ENCODE results near the gene ABCA12.

Gene ABCA12

GRCh38 chr2:215120401-215120800, 18.0 kb downstream of the ABCA12 start:
- DNase-seq (ENCODE audit: low read depth in 2 of 3, low spot score in 2 of 3) = no peak

- DNase-seq (ENCODE audit: low read depth in 2 of 3, low spot score in 2 of 3) = no peak
Measured at GRCh38 chr2:215119847-215120246, 18.6 kb downstream of the ABCA12 start.

- no peak for DNase-seq (ENCODE audit: low read depth in 2 of 3, low spot score in 2 of 3)
Measured at GRCh38 chr2:215110918-215111317, 27.5 kb downstream of the ABCA12 start.

- no peak for DNase-seq (ENCODE audit: low read depth in 2 of 3, low spot score in 2 of 3)
Measured at GRCh38 chr2:215107216-215108056, 31.0 kb downstream of the ABCA12 start.

- DNase-seq (ENCODE audit: low read depth in 2 of 3, low spot score in 2 of 3) = no peak
Measured at GRCh38 chr2:215105607-215106354, 32.6 kb downstream of the ABCA12 start.

- no peak for DNase-seq (ENCODE audit: low read depth in 2 of 3, low spot score in 2 of 3)
Measured at GRCh38 chr2:215104226-215104625, 34.2 kb downstream of the ABCA12 start.

- DNase-seq (ENCODE audit: low read depth in 2 of 3, low spot score in 2 of 3) = no peak
Measured at GRCh38 chr2:215098875-215099274, 39.6 kb downstream of the ABCA12 start.

- DNase-seq (ENCODE audit: low read depth in 2 of 3, low spot score in 2 of 3) = no peak
Measured at GRCh38 chr2:215084080-215084479, 54.3 kb downstream of the ABCA12 start.

GRCh38 chr2:215083146-215083545, 55.3 kb downstream of the ABCA12 start:
- DNase-seq (ENCODE audit: low read depth in 2 of 3, low spot score in 2 of 3) = no peak

- DNase-seq (ENCODE audit: low read depth in 2 of 3, low spot score in 2 of 3) = no peak
Measured at GRCh38 chr2:215082446-215082845, 56.0 kb downstream of the ABCA12 start.

- DNase-seq (ENCODE audit: low read depth in 2 of 3, low spot score in 2 of 3) = no peak
Measured at GRCh38 chr2:215080545-215080944, 57.9 kb downstream of the ABCA12 start.

- no peak for DNase-seq (ENCODE audit: low read depth in 2 of 3, low spot score in 2 of 3)
Measured at GRCh38 chr2:215071676-215072075, 66.8 kb downstream of the ABCA12 start.

- no peak for DNase-seq (ENCODE audit: low read depth in 2 of 3, low spot score in 2 of 3)
Measured at GRCh38 chr2:215068399-215068798, 70.0 kb downstream of the ABCA12 start.

- DNase-seq (ENCODE audit: low read depth in 2 of 3, low spot score in 2 of 3) = no peak
Measured at GRCh38 chr2:215066124-215066523, 72.3 kb downstream of the ABCA12 start.

- DNase-seq (ENCODE audit: low read depth in 2 of 3, low spot score in 2 of 3) = no peak
Measured at GRCh38 chr2:215063526-215063925, 74.9 kb downstream of the ABCA12 start.

GRCh38 chr2:215060861-215061536, 77.4 kb downstream of the ABCA12 start:
- no peak for DNase-seq (ENCODE audit: low read depth in 2 of 3, low spot score in 2 of 3)

GRCh38 chr2:215059724-215060123, 78.7 kb downstream of the ABCA12 start:
- DNase-seq (ENCODE audit: low read depth in 2 of 3, low spot score in 2 of 3) = no peak

- DNase-seq (ENCODE audit: low read depth in 2 of 3, low spot score in 2 of 3) = no peak
Measured at GRCh38 chr2:215055891-215056290, 82.5 kb downstream of the ABCA12 start.

- DNase-seq (ENCODE audit: low read depth in 2 of 3, low spot score in 2 of 3) = no peak
Measured at GRCh38 chr2:215052810-215053209, 85.6 kb downstream of the ABCA12 start.

- DNase-seq (ENCODE audit: low read depth in 2 of 3, low spot score in 2 of 3) = no peak
Measured at GRCh38 chr2:215052404-215052803, 86.0 kb downstream of the ABCA12 start.

- DNase-seq (ENCODE audit: low read depth in 2 of 3, low spot score in 2 of 3) = no peak
Measured at GRCh38 chr2:215049341-215049740, 89.1 kb downstream of the ABCA12 start.

GRCh38 chr2:215038421-215038820, 100.0 kb downstream of the ABCA12 start:
- no peak for DNase-seq (ENCODE audit: low read depth in 2 of 3, low spot score in 2 of 3)

All from activated CD8-positive, alpha-beta memory T cell treated with anti-CD3 and anti-CD28 coated beads for 48 hours (primary cell).